Prostate gland (tissue), 2 donors: ENCODE data around the gene MET. TPM values are rescaled to one million over a fixed set of nuclear protein-coding genes. Genes with fewer than 3 reads are reported as not detected.

ENCODE experiments used
- DNase-seq: peaks from one replicate; pipeline ENCODE4 v3.0.0-alpha.2; 2019; ENCODE audit warnings: low spot score
- H3K27ac ChIP-seq, 2 donors: fragments of 200-600 bp; sonication (generic); 2 replicates each; pipeline ENCODE4 v1.5.1; 2017 to 2019
- H3K27me3 ChIP-seq: fragments of 200-600 bp; sonication (generic); replicated peaks from 2 replicates; pipeline ENCODE4 v1.5.1; 2019; ENCODE audit not compliant: insufficient read depth
- H3K36me3 ChIP-seq, 2 donors: fragments of 200-600 bp; sonication (generic); 1 replicate in 1 of 2; 2 replicates in 1 of 2; pipeline versions ENCODE4 v1.5.1 to v1.8.1; 2017 to 2019
- H3K4me1 ChIP-seq: fragments of 200-600 bp; sonication (generic); replicated peaks from 2 replicates; pipeline ENCODE4 v1.5.1; 2019
- H3K4me3 ChIP-seq, 2 donors: fragments of 200-600 bp; sonication (generic); 2 replicates each; pipeline ENCODE4 v1.5.1; 2017 to 2019
- H3K9me3 ChIP-seq: fragments of 200-600 bp; sonication (generic); 2 replicates; pipeline ENCODE4 v1.5.1; 2017
- POLR2A ChIP-seq: fragments of 450-650 bp; IDR thresholded peaks from one replicate; pipeline ENCODE4 v1.6.1; 2016; ENCODE audit warnings: antibody characterized with exemption, mild to moderate bottlenecking
- POLR2AphosphoS5 ChIP-seq: sonication (generic); formaldehyde crosslinking; IDR thresholded peaks from one replicate; pipeline ENCODE4 v1.6.1; 2017; ENCODE audit warnings: antibody characterized with exemption
- WGBS: methylation state at CpG from one replicate; pipeline ENCODE4 v1.1.5; 2018; 5-methylcytosine and 5-hydroxymethylcytosine counted together
- intact Hi-C: fragments of 100-400 bp; cut with DNase I; formaldehyde crosslinking; loops from one replicate; pipeline ENCODE4 v1.14.2; 2022
- total RNA-seq, 2 donors: library from RNA; depleted of rRNA; stranded (reverse); fragments of >200 nt; gene quantifications; one replicate each; pipeline ENCODE4 v1.1.0, GENCODE V29; 2016
- TF ChIP-seq, protein P1 (sequence below), 4 experiments: fragments of 200-600 bp in 2 of 4; fragments of 450-650 bp in 2 of 4; sonication (generic) in 2 of 4; IDR thresholded peaks; 1 replicate in 3 of 4; 2 replicates in 1 of 4; pipeline ENCODE4 v1.5.1; 2016 to 2019; ENCODE audit warnings: antibody characterized with exemption in 4 of 4, mild to moderate bottlenecking in 2 of 4, moderate library complexity in 2 of 4

MET gene
- total RNA-seq, 2 donors from 2014 or later = 14.2 to 17.0 TPM

DNA sequence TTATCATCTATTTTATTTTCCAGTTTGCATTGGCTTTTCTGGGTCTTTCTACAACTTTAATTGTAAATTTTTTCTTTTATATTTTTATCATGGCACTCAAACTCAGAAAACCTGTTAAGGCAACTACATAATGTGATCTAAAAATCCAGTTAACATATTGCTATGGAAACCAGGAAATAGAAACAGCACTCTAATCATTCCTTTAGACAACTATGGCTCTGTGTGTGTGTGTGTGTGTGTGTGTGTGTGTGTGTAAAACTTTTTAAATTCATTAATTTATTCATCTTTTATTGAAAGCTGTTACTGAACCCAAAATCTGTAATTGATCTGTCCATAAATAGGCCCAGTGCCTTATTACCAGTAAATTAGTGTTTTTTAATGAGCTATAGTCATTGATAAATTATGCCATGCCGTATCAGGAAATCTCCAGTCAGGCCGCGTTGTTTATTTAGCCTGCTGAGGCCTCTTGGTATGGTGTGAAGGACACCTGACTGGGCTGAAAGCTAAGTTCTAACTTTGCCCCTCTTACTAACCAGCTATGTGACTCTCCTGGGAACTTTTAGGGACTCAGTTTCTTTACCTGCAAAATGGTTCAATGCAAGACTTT lies 1.5 kb upstream of the MET start:
- TF ChIP-seq POLR2AphosphoS5 = no peak
- TF ChIP-seq, protein P1, sequence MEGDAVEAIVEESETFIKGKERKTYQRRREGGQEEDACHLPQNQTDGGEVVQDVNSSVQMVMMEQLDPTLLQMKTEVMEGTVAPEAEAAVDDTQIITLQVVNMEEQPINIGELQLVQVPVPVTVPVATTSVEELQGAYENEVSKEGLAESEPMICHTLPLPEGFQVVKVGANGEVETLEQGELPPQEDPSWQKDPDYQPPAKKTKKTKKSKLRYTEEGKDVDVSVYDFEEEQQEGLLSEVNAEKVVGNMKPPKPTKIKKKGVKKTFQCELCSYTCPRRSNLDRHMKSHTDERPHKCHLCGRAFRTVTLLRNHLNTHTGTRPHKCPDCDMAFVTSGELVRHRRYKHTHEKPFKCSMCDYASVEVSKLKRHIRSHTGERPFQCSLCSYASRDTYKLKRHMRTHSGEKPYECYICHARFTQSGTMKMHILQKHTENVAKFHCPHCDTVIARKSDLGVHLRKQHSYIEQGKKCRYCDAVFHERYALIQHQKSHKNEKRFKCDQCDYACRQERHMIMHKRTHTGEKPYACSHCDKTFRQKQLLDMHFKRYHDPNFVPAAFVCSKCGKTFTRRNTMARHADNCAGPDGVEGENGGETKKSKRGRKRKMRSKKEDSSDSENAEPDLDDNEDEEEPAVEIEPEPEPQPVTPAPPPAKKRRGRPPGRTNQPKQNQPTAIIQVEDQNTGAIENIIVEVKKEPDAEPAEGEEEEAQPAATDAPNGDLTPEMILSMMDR (IDR thresholded peaks at IDR 0.05) = no peak
- no peak for TF ChIP-seq POLR2A
- intact Hi-C loops = loop anchor here (2.0 to 5.0 kb wide), 2 partner anchors 78 to 137 kb away; no protein-coding TSS in a partner anchor
- Histone ChIP-seq H3K4me1 (no peaks in the 10 kb centered on the region), H3K27me3 (no peaks in the 10 kb centered on the region), H3K36me3 (no peaks in the 10 kb centered on the region), H3K4me3 (no peak overlapping the region), H3K27ac (no peak overlapping the region), H3K9me3 (no peaks in the 10 kb centered on the region)
- no peak for DNase-seq
- 95% methylated on average over 3 of the region's 3 CpGs for WGBS

DNA sequence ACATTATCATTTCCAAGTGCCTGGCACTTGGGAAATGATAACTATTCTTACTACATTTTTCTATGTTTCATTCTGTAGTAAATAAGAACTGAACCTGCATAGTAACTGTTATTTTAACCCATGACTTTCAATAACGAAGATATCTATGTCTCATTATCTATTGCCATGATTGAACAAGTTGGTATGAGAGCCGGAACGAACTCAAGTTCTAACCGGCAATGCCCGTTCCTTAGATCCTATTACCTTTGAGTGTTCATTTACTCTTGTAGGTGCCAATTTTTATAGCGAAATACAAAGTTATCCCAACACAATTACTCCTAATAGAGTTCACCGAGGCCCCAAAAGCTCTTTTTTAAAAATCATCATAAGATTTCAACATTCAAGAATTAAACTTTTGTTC lies 885 bp upstream of the MET start:
- no peaks in the 10 kb centered on the region for H3K27me3 ChIP-seq
- TF ChIP-seq POLR2AphosphoS5 (no peak), POLR2A (no peak)
- TF ChIP-seq, protein P1 (IDR thresholded peaks at IDR 0.05) = no peak
- no peaks in the 10 kb centered on the region for H3K9me3 ChIP-seq
- peak overlapping the region in 1 of 2 donors; percentile 73 for H3K27ac ChIP-seq
- intact Hi-C loops = loop anchor here (2.0 to 5.0 kb wide), 2 partner anchors 78 to 136 kb away; no protein-coding TSS in a partner anchor
- H3K4me1 ChIP-seq = no peaks in the 10 kb centered on the region
- H3K4me3 ChIP-seq = peak overlapping the region in 1 of 2 donors; percentile 46
- no peaks in the 10 kb centered on the region for H3K36me3 ChIP-seq
- no peak for DNase-seq
- WGBS = 57% methylated on average over 7 of the region's 7 CpGs

DNA sequence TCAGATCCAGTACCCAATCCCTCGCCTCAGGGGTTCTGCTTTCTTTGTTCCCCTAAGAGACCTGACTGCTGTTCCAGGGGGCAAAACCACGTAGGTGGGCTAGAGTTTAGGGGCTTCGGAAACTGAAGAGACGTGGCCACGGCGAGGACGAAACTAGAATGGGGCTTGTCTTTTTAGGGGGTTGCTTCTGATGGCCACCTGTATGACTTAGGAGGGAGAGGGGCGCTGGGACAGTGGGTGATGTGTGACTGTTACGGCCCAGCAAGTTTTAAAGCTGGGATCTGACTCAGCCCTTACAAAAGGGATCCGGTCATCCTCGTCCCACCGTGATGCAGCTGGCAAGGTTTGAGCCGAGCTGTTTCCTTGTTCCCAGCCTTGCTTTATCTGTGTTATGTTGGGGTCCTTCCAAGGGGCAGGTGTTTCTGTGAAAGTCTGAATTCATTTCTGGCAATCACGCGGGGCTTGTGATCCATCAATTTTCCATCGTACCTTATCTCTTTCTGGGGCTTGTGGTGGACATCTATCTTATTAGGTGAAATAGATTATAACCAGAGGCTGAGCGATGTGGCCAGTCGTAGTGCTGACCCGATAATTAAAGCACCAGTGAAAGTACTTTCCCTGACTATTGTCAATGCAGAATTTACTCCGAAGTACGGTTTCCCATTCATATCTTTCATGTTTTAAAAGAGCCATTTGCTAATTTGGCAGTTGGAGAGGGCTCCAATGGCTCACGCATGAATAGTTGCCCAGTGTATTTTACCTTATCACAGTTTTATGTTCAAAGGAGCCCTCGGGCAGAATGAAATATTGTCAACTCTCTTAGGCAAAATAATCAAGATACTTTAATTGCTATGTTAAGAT lies 830 bp downstream of the MET start:
- Histone ChIP-seq H3K36me3 (no peaks in the 10 kb centered on the region), H3K4me3 (peak overlapping the region; percentile 46 to 50), H3K9me3 (no peaks in the 10 kb centered on the region), H3K27me3 (no peaks in the 10 kb centered on the region), H3K27ac (peak overlapping the region; percentile 68 to 73), H3K4me1 (no peaks in the 10 kb centered on the region)
- intact Hi-C loops = loop anchor here (5.0 kb wide), 1 partner anchor 134 kb away; no protein-coding TSS in a partner anchor
- WGBS = 14% methylated on average over 23 of the region's 23 CpGs
- no peak for TF ChIP-seq POLR2A
- TF ChIP-seq, protein P1 (IDR thresholded peaks at IDR 0.05) = no peak
- no peak for TF ChIP-seq POLR2AphosphoS5
- peak; percentile 19 for DNase-seq

DNA sequence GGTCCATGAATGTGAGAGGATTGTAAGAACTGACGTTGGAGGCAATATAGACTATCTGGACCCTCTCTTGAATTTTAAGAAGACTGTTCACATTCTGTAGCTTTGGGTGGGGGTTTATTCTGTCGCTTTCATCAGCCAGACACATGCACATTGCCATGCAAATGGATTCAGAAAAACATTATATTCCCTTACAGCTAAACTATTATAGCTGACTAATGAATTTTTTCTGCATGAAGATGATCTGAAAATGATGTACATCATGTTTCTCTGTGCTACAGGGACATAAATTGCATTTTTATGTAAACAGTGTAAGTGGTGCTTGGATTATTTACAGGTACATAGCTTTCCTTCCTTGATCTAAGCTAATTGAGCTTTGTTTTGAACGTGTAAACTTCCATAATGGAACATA lies 1.5 kb downstream of the MET start:
- Histone ChIP-seq H3K27me3 (no peaks in the 10 kb centered on the region), H3K9me3 (no peaks in the 10 kb centered on the region), H3K36me3 (no peaks in the 10 kb centered on the region), H3K4me3 (peak overlapping the region in 1 of 2 donors; percentile 50), H3K4me1 (no peaks in the 10 kb centered on the region), H3K27ac (no peak overlapping the region)
- 70% methylated on average over 3 of the region's 3 CpGs for WGBS
- intact Hi-C loops = loop anchor here (5.0 kb wide), 1 partner anchor 134 kb away; no protein-coding TSS in a partner anchor
- TF ChIP-seq POLR2AphosphoS5 (no peak), POLR2A (no peak)
- TF ChIP-seq, protein P1 (IDR thresholded peaks at IDR 0.05) = no peak
- DNase-seq = no peak
